ENCODE measurements around the gene FARSA. TPM values are rescaled to one million over a fixed set of nuclear protein-coding genes. Genes with fewer than 3 reads are reported as not detected.

Gene FARSA
- total RNA-seq, 1 donor from 2014 or later: 76.7 TPM

DNA sequence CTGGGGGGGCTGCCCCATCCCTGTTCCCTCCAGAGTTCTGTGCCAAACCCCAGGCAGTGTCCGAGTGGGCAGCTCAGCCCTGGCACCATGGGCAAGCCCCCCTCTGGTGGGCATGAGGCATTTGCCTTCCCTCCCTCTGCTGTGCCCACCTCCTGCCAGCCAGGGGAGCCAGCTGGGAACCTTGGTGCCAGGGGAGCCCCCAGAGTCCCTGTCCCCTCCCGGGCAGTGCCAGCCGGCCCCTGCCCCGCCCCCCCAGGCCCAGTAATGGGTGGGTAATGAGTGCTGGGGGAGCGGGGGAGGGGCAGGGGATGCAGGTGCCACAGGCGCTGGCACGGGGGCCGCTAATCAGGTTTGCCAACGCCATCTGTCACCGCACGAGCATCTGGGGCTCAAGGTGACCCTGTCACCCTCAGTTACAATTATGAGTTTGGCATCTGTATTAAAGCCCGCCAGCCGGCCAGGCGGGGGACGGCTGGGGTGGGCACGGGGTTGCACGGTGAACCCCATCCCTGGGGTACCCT, 41.8 kb upstream of the FARSA start:
- no peak overlapping the region for H3K27ac ChIP-seq (ENCODE audit: low read depth, low read length)
- H3K4me1 Mint-ChIP-seq (ENCODE audit: low read depth, unreplicated experiment): no peaks in the 10 kb centered on the region
- no peak for FAIRE-seq

DNA sequence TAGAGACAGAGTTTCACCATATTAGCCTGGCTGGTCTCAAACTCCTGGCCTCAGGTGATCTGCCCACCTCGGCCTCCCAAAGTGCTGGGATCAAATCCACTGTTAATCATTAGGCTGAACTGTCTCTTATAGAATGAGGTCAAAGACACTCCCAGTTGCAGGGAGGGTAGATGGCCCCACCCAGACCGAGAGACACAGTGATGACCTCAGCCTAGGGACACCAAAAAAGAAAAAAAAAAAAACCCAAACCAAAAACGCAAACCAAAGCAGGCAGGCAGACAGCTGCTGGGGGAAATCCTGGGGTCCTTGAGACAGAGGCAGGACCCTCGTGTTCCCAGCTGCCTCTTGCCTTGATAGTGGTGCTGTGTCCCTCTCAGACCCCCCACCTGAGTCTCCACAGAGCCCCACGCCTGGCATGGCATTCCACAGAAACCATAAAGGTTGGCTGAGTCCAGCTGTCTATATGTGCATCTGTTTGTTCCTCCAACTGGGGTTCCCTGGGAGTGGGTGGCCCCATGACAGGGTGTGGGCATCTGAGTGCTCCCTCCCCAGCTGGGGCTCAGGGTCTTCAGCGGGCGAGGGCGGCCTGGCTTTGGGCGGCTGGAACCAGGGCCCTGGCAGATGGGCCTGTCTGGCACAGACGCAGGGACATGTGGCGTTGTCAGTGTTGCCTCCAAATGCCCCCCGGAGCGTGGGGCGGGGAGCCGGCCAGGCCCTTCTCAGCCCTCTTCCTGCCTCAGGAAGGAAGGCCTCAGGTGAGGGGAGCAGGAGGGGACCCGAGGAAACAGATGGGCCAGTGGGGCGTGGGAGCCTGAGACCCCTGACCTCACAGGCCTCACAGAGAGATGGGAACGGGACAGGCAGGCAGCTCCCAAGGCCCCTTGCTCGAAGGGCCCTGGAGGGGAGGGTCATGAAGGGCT, 41.0 kb upstream of the FARSA start:
- FAIRE-seq (no peak), DNase-seq (ENCODE audit: low read depth) (no peak)
- H2AFZ ChIP-seq (ENCODE audit: low read depth, low read length): no peak overlapping the region

More for the DNA sequence above, 41.8 kb upstream of the FARSA start:
- Mint-ChIP-seq H3K36me3 (ENCODE audit: low read depth, unreplicated experiment) (no peaks in the 10 kb centered on the region), H3K27me3 (ENCODE audit: low read depth, unreplicated experiment) (peaks cover 18% of the 10 kb centered on the region), H3K4me3 (ENCODE audit: unreplicated experiment) (no peak overlapping the region), H3K27ac (ENCODE audit: unreplicated experiment) (no peak overlapping the region), H3K9me3 (ENCODE audit: unreplicated experiment) (no peaks in the 10 kb centered on the region)
- Histone ChIP-seq H3K36me3 (ENCODE audit: insufficient read depth, low read length) (no peaks in the 10 kb centered on the region), H2AFZ (ENCODE audit: low read depth, low read length) (no peak overlapping the region), H3K9ac (ENCODE audit: low read length) (no peak overlapping the region), H3K79me2 (ENCODE audit: insufficient read depth, low read length) (no peaks in the 10 kb centered on the region), H3K27me3 (ENCODE audit: insufficient read depth, low read length) (no peaks in the 10 kb centered on the region), H4K20me1 (ENCODE audit: insufficient read depth, low read length) (no peaks in the 10 kb centered on the region), H3K4me1 (ENCODE audit: insufficient read depth, low read length) (no peaks in the 10 kb centered on the region), H3K4me3 (ENCODE audit: insufficient read depth, low read depth, low read length) (no peak overlapping the region), H3K4me2 (ENCODE audit: low read length) (no peak overlapping the region), H3K9me3 (ENCODE audit: insufficient read depth, low read depth, low read length) (no peaks in the 10 kb centered on the region)
- TF ChIP-seq, protein P1, sequence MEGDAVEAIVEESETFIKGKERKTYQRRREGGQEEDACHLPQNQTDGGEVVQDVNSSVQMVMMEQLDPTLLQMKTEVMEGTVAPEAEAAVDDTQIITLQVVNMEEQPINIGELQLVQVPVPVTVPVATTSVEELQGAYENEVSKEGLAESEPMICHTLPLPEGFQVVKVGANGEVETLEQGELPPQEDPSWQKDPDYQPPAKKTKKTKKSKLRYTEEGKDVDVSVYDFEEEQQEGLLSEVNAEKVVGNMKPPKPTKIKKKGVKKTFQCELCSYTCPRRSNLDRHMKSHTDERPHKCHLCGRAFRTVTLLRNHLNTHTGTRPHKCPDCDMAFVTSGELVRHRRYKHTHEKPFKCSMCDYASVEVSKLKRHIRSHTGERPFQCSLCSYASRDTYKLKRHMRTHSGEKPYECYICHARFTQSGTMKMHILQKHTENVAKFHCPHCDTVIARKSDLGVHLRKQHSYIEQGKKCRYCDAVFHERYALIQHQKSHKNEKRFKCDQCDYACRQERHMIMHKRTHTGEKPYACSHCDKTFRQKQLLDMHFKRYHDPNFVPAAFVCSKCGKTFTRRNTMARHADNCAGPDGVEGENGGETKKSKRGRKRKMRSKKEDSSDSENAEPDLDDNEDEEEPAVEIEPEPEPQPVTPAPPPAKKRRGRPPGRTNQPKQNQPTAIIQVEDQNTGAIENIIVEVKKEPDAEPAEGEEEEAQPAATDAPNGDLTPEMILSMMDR (IDR thresholded peaks at IDR 0.05; ENCODE audit: insufficient read depth, low read depth, low read length): no peak
- no peak for DNase-seq (ENCODE audit: low read depth)

More for the DNA sequence above, 41.0 kb upstream of the FARSA start:
- no peaks in the 10 kb centered on the region for H3K79me2 ChIP-seq (ENCODE audit: insufficient read depth, low read length)
- TF ChIP-seq, protein P1 (IDR thresholded peaks at IDR 0.05; ENCODE audit: insufficient read depth, low read depth, low read length): no peak
- TF ChIP-seq EZH2 (IDR thresholded peaks at IDR 0.05; ENCODE audit: insufficient read depth, low read length): no peak
- no peak overlapping the region for H3K9ac ChIP-seq (ENCODE audit: low read length)
- Mint-ChIP-seq H3K27ac (ENCODE audit: unreplicated experiment) (no peak overlapping the region), H3K36me3 (ENCODE audit: low read depth, unreplicated experiment) (no peaks in the 10 kb centered on the region), H3K9me3 (ENCODE audit: unreplicated experiment) (no peaks in the 10 kb centered on the region), H3K4me3 (ENCODE audit: unreplicated experiment) (no peak overlapping the region), H3K27me3 (ENCODE audit: low read depth, unreplicated experiment) (peaks cover 19% of the 10 kb centered on the region), H3K4me1 (ENCODE audit: low read depth, unreplicated experiment) (no peaks in the 10 kb centered on the region)
- no peaks in the 10 kb centered on the region for H3K27me3 ChIP-seq (ENCODE audit: insufficient read depth, low read length)
- H3K9me3 ChIP-seq (ENCODE audit: insufficient read depth, low read depth, low read length): no peaks in the 10 kb centered on the region
- H4K20me1 ChIP-seq (ENCODE audit: insufficient read depth, low read length): no peaks in the 10 kb centered on the region
- H3K4me2 ChIP-seq (ENCODE audit: low read length): no peak overlapping the region
- H3K36me3 ChIP-seq (ENCODE audit: insufficient read depth, low read length): no peaks in the 10 kb centered on the region
- H3K27ac ChIP-seq (ENCODE audit: low read depth, low read length): no peak overlapping the region
- no peak overlapping the region for H3K4me3 ChIP-seq (ENCODE audit: insufficient read depth, low read depth, low read length)
- H3K4me1 ChIP-seq (ENCODE audit: insufficient read depth, low read length): no peaks in the 10 kb centered on the region

Data from astrocyte (in vitro differentiated cells and primary cell).